Muscle of leg (tissue), 11 donors: ENCODE measurements around the gene FOXK1. TPM values are rescaled to one million over a fixed set of nuclear protein-coding genes. Genes with fewer than 3 reads are reported as not detected.

ENCODE experiments used
- DNase-seq: peaks from one replicate; pipeline ENCODE4 v3.0.0; 2013
- H3K27ac ChIP-seq: one replicate; pipeline ENCODE4 v1.5.1; 2013; ENCODE audit warnings: mild to moderate bottlenecking, low read length, control low read depth
- H3K27me3 ChIP-seq: one replicate; pipeline ENCODE4 v1.6.1; 2013; ENCODE audit warnings: low read length; ENCODE audit not compliant: control insufficient read depth, insufficient read depth
- H3K36me3 ChIP-seq: one replicate; pipeline ENCODE4 v1.6.1; 2013; ENCODE audit warnings: low read length; ENCODE audit not compliant: control insufficient read depth, insufficient read depth
- H3K4me1 ChIP-seq: one replicate; pipeline ENCODE4 v1.6.1; 2013; ENCODE audit warnings: low read length; ENCODE audit not compliant: control insufficient read depth, insufficient read depth
- H3K4me3 ChIP-seq: one replicate; pipeline ENCODE4 v1.5.1; 2013; ENCODE audit warnings: low read length, control low read depth
- H3K9me3 ChIP-seq: replicated peaks from 2 replicates; pipeline ENCODE4 v1.6.1; 2013; ENCODE audit warnings: low read depth, low read length; ENCODE audit not compliant: control insufficient read depth
- WGBS: methylation state at CpG from one replicate; pipeline ENCODE4 v1.1.5; 2013; ENCODE audit warnings: missing lambda C conversion rate; ENCODE audit not compliant: insufficient coverage; 5-methylcytosine and 5-hydroxymethylcytosine counted together
- polyA plus RNA-seq, 8 donors: library from polyadenylated mRNA; unstranded; fragments of 120-200 nt; gene quantifications; one replicate each; pipeline versions ENCODE4 v1.2.1 to v1.2.3, GENCODE V29; 2013; ENCODE audit warnings: inconsistent platforms in 1 of 8, low replicate concordance in 1 of 8; ENCODE audit not compliant: insufficient read length in 8 of 8, insufficient read depth in 1 of 8
- total RNA-seq: library from RNA; stranded (reverse); fragments of 120-200 nt; gene quantifications from one replicate; pipeline ENCODE4 v1.2.4, GENCODE V29; 2013

The FOXK1 gene
- total and polyA plus RNA-seq, 9 donors: 10.9 to 19.8 (median 18.2) TPM

- H3K4me1 ChIP-seq: peaks cover 36% of the 10 kb centered on the region
- no peaks in the 10 kb centered on the region for H3K27me3 ChIP-seq
- WGBS: 85% methylated on average over 18 of the region's 20 CpGs
- no peak overlapping the region for H3K27ac ChIP-seq
- no peak for DNase-seq
- H3K9me3 ChIP-seq: no peaks in the 10 kb centered on the region
- H3K36me3 ChIP-seq: peaks cover 20% of the 10 kb centered on the region
- H3K4me3 ChIP-seq: no peak overlapping the region
Observed at GRCh38 chr7:4727914-4728705, 46.0 kb downstream of the FOXK1 start.

DNA sequence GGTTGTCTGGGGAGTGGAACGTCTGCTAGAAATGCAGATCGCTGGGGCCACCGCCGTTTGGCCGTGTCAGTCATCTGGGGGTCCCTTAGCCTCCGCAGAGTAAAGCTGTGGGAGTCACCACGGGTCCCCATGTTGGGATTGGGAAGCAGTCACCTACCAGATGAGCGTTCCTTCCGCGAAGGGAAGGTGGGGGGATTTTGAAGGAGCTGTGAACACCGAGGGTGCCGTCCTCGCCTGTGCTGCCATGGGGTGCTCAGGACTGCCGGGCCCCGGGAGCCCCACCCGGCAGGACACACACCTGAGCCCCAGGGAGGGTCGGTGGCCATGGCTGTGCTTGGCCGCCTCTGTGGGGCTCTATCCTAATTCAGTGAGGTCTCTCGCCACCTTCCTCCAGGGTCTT is 47.2 kb downstream of the FOXK1 start:
- Histone ChIP-seq H3K9me3 (no peaks in the 10 kb centered on the region), H3K36me3 (peaks cover 25% of the 10 kb centered on the region), H3K27ac (no peak overlapping the region), H3K4me3 (no peak overlapping the region), H3K27me3 (no peaks in the 10 kb centered on the region), H3K4me1 (peaks cover 32% of the 10 kb centered on the region)
- DNase-seq: no peak
- 78% methylated on average over 11 of the region's 19 CpGs for WGBS

DNA sequence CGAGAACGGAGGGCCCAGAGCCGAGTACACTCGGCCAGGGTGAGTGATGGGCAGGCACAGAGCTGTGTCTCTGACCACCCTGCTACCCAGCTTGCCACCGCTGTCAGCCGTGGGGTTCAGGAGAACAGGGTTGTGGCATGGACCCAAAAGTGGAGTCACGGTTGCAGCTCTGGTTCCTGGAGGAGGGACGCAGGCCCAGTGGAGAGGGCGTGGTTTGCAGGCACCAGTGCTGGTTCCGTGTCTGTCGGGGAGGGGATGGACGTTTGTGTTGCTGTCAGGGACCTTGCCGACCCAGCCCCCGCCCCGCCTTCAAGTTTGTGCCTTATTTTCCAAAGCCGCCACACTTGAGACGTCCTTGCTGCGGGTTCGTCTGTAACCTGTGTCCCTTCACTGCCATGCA is 48.2 kb downstream of the FOXK1 start:
- Histone ChIP-seq H3K27me3 (no peaks in the 10 kb centered on the region), H3K4me3 (no peak overlapping the region), H3K36me3 (peaks cover 25% of the 10 kb centered on the region), H3K4me1 (peaks cover 33% of the 10 kb centered on the region), H3K27ac (no peak overlapping the region), H3K9me3 (no peaks in the 10 kb centered on the region)
- WGBS: 75% methylated on average over 15 of the region's 19 CpGs
- DNase-seq: no peak

GRCh38 chr7:4730971-4731370 is 48.9 kb downstream of the FOXK1 start:
- H3K27ac ChIP-seq: no peak overlapping the region
- no peaks in the 10 kb centered on the region for H3K27me3 ChIP-seq

GRCh38 chr7:4731803-4732202 is 49.7 kb downstream of the FOXK1 start:
- no peaks in the 10 kb centered on the region for H3K27me3 ChIP-seq
- WGBS: 96% methylated on average over 16 of the region's 16 CpGs
- no peak for DNase-seq

More at GRCh38 chr7:4730971-4731370, 48.9 kb downstream of the FOXK1 start:
- Histone ChIP-seq H3K36me3 (peaks cover 25% of the 10 kb centered on the region), H3K4me3 (no peak overlapping the region), H3K4me1 (peaks cover 31% of the 10 kb centered on the region), H3K9me3 (no peaks in the 10 kb centered on the region)
- DNase-seq: no peak
- 60% methylated on average over 7 of the region's 10 CpGs for WGBS

DNA sequence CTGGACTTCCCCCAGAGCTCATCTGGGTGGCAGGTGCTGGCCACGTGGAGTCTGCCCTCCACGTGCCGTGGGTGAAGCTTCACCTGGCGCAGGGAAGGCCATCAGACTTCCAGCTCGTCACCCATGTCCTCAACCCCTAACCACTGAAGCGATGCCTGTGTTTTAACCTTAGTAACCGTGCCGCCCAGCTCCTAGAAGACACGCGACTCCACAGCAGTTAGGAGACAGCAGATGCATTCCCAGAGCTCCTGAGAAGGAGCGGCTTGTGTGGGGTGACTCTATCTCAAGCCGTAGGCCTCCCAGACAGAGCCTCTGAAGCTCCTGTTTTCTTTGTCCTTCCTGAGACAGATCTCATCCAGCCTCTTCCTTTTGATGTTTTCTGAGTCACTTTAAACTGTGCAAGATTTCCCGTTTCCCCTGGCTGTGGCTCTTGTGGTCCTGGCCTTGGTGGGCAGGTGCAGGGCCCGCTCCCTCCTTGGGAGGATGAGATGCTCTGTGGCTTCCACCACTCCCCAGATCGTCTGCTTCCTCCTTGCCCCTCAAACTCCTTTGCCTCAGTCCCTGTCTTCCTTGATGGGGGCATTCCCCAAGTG is 51.9 kb downstream of the FOXK1 start:
- Histone ChIP-seq H3K27me3 (no peaks in the 10 kb centered on the region), H3K9me3 (no peaks in the 10 kb centered on the region), H3K36me3 (peaks cover 18% of the 10 kb centered on the region), H3K4me1 (peaks cover 34% of the 10 kb centered on the region), H3K27ac (no peak overlapping the region), H3K4me3 (no peak overlapping the region)
- DNase-seq: no peak
- WGBS: 84% methylated on average over 13 of the region's 15 CpGs

More at GRCh38 chr7:4731803-4732202, 49.7 kb downstream of the FOXK1 start:
- Histone ChIP-seq H3K4me1 (peaks cover 26% of the 10 kb centered on the region), H3K4me3 (no peak overlapping the region), H3K36me3 (peaks cover 26% of the 10 kb centered on the region), H3K9me3 (no peaks in the 10 kb centered on the region), H3K27ac (no peak overlapping the region)

DNA sequence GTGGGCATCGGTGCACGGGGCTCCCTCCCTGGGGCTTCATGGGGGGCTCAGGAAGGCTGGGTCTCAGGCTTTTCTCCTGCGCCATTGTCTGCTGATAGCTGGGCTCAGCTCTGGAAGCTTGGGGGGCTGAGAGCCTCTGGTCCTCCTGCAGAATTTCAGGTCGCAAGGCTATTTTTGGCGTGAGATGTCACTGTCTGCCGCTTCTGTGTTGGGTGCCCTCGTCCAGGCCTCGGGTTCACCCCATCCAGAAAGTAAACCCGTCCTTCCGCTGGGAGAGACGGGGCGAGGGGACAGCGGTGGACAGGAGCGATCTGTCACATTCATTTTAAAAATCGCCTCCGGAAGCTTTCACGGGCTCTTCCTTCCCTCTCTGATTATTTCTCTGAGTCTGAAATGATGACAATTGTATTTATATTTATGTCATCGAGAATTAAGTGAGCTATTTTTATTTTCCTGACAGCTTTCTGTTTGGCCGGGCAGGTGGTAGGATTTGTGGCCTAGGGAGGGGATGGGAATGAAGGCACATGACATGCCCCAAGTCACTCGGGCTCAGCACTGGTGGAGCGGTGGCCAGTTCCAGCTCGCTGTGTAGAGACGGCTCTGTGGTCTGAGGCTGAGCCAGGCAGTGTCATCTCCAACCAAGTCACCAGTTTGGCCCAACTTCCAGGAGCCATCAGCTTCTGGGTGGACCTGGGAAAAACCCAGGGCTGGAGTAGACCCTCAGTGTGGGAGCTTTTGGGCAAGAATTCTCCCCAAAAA is 52.7 kb downstream of the FOXK1 start:
- Histone ChIP-seq H3K27me3 (no peaks in the 10 kb centered on the region), H3K4me1 (peaks cover 42% of the 10 kb centered on the region), H3K4me3 (no peak overlapping the region)

GRCh38 chr7:4737300-4737699 is 55.2 kb downstream of the FOXK1 start:
- WGBS: 94% methylated on average over 13 of the region's 15 CpGs
- Histone ChIP-seq H3K27ac (no peak overlapping the region), H3K4me3 (no peak overlapping the region), H3K36me3 (peaks cover 23% of the 10 kb centered on the region), H3K9me3 (no peaks in the 10 kb centered on the region), H3K27me3 (no peaks in the 10 kb centered on the region), H3K4me1 (peaks cover 39% of the 10 kb centered on the region)
- no peak for DNase-seq

More for the DNA sequence above, 52.7 kb downstream of the FOXK1 start:
- Histone ChIP-seq H3K27ac (peak overlapping the region; percentile 84), H3K36me3 (peaks cover 16% of the 10 kb centered on the region), H3K9me3 (no peaks in the 10 kb centered on the region)
- 89% methylated on average over 22 of the region's 23 CpGs for WGBS
- no peak for DNase-seq

DNA sequence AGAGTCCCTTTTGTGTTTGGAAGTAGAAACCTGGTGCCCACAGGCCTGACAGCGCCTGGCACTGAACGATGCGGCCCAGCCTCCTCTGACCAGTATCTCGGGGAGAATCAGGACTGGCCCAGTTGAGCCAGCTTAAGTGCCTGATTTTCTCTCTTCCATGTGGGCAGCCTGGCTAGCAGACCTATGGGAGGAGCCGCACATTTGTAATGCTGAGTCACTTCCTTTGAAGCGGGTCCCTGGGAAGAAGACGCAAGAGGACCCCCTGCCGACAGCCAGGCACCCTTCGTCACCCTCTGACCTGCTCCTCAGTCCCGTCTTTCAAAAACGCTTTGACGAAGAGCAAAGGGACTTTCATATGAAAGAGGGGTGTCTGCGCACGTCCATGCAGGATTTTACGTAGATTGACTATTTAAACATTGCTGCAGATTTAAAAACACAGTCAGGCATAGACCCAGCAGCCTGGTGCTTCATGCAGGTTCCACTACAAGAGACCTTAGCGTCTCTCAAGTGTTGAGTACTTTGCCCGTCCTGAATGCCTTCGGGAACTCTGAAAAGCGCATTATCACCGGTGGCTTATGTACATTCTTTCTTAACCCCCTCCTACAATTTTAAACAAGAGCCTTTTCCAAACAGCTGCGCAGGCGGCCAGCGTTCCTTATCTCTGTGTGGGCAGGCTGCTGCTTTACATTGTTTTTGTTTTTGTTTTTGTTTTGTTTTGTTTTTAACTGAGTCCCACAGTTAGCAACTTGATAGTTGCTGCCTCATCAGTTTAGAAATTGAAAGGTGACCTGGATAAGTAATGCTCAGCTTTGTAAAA is 56.8 kb downstream of the FOXK1 start:
- peaks cover 29% of the 10 kb centered on the region for H3K36me3 ChIP-seq
- peak; percentile 68 for DNase-seq
- H3K27me3 ChIP-seq: no peaks in the 10 kb centered on the region
- H3K4me1 ChIP-seq: peaks cover 41% of the 10 kb centered on the region
- H3K9me3 ChIP-seq: no peaks in the 10 kb centered on the region
- no peak overlapping the region for H3K4me3 ChIP-seq
- H3K27ac ChIP-seq: peak overlapping the region; percentile 86
- 33% methylated on average over 14 of the region's 23 CpGs for WGBS
